Epithelial cell of prostate (primary cell): ENCODE data around the gene C2orf92.
"Not testable (repeated sequence)": the region's sequence is repeated elsewhere in the genome, so short reads cannot be mapped to it uniquely, and the experiment has no call there.

Experiments used
- DNase-seq: peaks from one replicate; pipeline ENCODE4 v3.0.0-alpha.2; 2011; ENCODE audit warnings: low read depth, low spot score
- H3K27ac ChIP-seq: fragments of 450-650 bp; 2 replicates; pipeline ENCODE4 v1.5.1; 2017; ENCODE audit warnings: mild to moderate bottlenecking

Gene C2orf92

GRCh38 chr2:97669448-97669847 lies at the start of gene C2orf92:
TSS of gene C2orf92 (plus strand) at chr2:97669713. CDS start at chr2:97669789, 76 bp downstream.
- no peak within 1 kb of the TSS for H3K27ac ChIP-seq
- DNase-seq: no peak

DNA sequence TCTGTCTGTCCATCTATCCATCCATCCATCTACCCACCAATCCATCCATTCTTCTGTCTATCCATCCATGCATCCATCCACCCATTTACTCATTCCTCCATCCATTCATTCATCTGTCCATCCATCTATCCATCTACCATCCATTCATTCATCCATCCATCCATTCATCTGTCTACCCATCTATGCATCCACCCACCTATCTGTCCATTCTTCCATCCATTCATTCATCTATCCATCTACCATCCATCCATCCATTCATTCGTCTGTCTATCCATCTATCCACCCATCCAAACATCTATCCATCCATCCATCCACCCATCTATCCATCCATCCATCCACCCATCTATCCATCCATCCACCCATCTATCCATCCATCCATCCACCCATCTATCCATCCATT lies 49.0 kb upstream of the C2orf92 start:
- H3K27ac ChIP-seq, DNase-seq: not testable (repeated sequence)

DNA sequence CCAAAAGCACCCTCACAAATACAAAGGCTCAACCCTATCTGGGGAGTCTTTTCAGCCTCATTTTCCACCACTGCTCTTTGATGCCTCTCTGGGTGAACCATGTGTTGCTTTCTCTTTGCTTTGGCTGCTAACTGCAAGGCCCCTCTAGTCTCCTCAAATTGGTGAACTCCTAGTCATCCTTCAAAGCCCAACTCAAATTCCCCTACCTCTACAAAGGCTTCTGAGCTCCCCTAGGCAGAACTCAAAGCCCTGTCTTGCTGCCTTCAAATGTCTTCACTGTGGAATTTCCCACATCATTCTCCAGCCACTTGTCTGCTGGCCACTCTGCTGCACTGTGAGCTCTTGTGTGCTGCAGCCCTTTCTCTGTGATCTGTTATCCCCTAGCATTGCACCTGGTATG lies 46.5 kb upstream of the C2orf92 start:
- H3K27ac ChIP-seq: not testable (repeated sequence)

DNA sequence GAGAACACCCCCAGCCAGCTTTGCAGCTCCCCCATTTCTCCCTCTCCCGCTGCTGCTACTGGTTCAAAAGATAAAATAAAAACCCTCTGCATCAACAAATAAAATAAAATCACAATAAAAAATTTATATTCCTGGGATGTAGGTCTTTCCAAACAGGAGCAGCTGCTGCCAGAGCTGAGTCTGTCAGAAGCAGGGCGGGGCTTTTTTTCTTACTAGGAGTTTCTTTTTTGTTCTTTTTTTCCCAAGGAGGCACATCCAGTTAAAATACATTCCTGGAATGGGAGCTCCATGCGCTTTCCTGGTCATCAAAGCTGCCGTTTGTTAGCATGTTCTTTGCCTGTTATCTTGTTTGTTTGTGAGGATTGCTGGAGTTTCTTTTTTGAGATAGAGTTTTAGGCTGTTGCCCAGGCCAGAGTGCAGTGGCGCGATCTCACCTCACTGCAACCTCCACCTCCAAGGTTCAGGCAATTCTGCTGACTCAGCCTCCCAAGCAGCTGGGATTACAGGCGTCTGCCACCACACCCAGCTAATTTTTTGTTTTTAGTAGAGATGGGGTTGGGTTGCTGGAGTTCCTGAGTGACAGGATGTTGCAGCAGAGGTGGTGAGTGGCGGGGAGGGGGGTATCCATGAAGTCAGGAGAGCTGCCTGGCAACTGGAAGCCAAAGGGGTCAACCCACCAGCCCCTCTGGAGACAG lies 44.0 kb upstream of the C2orf92 start:
- H3K27ac ChIP-seq, DNase-seq: not testable (repeated sequence)

More for the DNA sequence above, 46.5 kb upstream of the C2orf92 start:
- not testable (repeated sequence) for DNase-seq

GRCh38 chr2:97626049-97626430 lies 43.5 kb upstream of the C2orf92 start:
- not testable (repeated sequence) for H3K27ac ChIP-seq, DNase-seq

- no peak overlapping the region for H3K27ac ChIP-seq
- no peak for DNase-seq
These were observed 25.3 kb upstream of the C2orf92 start for GRCh38 chr2:97644023-97644717.

DNA sequence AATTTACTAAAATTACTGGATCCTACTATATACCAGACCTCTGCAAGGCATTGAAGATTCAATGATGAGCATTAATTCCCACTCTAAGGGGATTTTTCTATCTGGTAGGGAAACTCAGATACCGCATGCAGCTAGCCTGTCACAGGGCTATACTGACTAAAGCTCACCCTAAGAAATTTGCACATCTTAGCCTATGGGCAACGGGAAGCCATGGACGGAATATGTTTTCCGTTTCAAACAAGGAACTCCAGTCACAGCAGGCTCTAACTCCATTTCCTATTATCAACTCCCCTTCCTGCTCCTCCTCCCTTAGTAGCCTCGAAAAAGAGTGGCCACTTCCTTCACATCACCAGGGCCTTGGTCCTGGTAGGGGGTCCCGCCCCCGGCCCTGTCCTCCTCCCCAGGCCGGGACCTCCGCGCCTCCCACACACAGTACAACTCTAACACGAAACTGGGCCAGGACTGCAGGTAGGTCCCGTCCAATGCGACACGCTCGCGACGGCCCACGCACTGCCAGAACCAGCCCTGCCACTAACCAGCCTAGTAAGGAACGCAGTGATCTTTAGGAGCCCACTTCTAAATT lies 24.3 kb upstream of the C2orf92 start:
- H3K27ac ChIP-seq: peak overlapping the region; percentile 63
- no peak for DNase-seq

DNA sequence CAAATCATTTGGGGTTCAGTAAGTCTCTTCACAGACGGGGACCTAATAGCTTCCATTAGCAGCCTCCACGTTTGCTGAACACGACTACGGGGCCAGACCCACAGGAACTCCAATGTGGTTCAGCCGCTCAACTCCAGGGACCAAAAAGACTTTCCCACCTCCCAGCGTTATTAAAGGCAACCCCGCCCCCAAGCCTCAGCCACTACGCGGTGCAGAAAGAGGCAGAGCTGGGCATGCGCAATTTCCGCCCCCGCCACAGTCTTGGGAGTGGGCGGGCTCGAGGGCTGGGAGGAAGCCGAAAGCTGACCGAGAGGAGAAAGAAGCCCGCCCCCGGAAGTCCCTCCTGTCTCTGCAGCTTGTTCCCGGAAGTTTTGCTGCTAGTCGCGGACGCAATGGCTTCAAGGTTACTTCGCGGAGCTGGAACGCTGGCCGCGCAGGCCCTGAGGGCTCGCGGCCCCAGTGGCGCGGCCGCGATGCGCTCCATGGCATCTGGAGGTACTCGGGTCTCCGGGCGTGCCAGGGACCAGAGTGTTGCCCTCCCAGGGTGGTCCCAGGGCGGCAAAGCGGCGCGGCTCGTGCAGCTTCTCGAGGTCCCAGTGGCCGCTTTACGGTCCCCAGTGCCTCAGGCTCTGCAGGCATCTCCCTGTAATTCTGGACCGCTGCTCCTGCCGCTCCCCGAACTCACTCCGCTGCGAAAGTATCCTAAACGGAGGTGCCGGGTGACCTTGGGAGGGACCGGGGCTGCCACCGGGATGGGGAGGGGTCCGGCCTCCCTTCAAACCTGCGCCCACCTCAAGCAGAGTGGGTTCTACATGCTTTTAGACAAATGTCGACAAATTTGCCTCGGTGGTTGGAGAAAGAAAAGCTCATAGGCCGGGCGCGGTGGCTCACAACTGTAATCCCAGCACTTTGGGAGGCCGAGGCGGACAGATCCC lies 23.6 kb upstream of the C2orf92 start, which contains the start of gene COX5B:
TSS of gene COX5B (plus strand) at position 368 of the 935 bp plus-strand sequence. CDS start at position 393, 25 bp downstream.
- DNase-seq: peak; percentile 80

GRCh38 chr2:97646977-97647376 lies 22.5 kb upstream of the C2orf92 start:
- H3K27ac ChIP-seq: no peak overlapping the region
- no peak for DNase-seq

More for the DNA sequence above, 23.6 kb upstream of the C2orf92 start, which contains the start of gene COX5B:
- peak within 1 kb of the TSS; percentile 63 for H3K27ac ChIP-seq

DNA sequence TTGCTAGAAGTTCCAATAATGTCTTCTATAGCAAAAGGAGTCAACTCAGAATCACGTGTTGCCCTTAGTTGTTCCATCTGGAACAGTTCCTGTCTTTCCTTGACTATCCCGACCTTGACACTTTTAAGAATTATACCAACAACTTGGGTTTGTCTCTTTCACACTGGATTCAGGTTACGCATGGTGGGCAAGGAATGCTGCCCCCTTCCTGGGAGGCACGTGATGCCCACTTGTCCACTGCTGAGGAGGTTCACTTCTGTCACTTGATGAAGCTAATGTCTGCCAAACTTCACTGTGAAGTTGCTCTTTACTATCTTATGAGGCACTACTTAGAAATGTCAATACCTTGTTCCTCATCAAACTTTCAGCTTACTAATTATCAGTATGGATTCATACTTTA lies 18.4 kb upstream of the C2orf92 start:
- DNase-seq: no peak
- H3K27ac ChIP-seq: no peak overlapping the region

DNA sequence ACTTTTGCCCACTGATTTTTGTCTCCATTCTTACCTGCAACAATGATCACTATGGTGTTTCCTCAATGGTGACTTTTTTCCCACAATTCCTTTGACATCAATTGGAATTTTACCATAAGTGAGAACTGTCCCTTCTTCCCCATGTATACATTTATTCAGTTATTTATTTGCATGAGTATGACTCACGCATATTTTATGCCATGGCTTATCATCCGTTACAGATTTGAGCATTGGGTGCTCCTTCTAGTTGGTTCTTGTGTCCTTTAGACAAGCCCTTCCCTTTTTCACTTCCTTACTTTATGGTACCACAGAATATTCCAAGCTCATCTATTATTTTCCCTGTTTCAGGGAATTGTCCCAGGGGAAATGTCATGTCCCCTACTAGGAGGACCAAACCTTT lies 16.0 kb upstream of the C2orf92 start:
- DNase-seq: no peak

DNA sequence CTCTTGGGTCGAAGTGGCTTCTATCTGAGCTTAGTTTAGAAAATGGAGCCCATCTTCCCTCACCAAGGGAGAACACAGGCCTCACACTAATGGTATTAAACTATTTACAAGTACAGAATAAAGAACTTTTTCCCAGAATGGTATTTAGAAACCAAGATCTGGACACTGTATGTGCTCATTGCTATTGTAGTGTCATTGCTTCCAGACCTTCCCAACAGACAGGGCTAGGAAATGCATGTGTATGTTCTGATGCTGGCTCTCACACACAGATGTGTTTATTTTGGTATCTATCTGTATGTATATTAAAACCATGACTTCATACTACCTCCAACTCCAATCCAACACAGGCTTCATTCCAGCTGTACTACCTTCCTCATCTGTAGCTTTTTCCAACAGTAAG lies 15.6 kb upstream of the C2orf92 start:
- H3K27ac ChIP-seq: no peak overlapping the region
- DNase-seq: no peak

More for the DNA sequence above, 16.0 kb upstream of the C2orf92 start:
- H3K27ac ChIP-seq: no peak overlapping the region

GRCh38 chr2:97654309-97654708 lies 15.2 kb upstream of the C2orf92 start:
- H3K27ac ChIP-seq: no peak overlapping the region
- no peak for DNase-seq

GRCh38 chr2:97654791-97655190 lies 14.7 kb upstream of the C2orf92 start:
- H3K27ac ChIP-seq: no peak overlapping the region
- no peak for DNase-seq

- DNase-seq: no peak
- no peak overlapping the region for H3K27ac ChIP-seq
These were observed 13.3 kb upstream of the C2orf92 start for GRCh38 chr2:97656129-97656755.

- no peak for DNase-seq
- H3K27ac ChIP-seq: no peak overlapping the region
These were observed 12.5 kb upstream of the C2orf92 start for GRCh38 chr2:97656905-97657587.

GRCh38 chr2:97657986-97658690 lies 11.4 kb upstream of the C2orf92 start:
- no peak for DNase-seq
- no peak overlapping the region for H3K27ac ChIP-seq

GRCh38 chr2:97658691-97659157 lies 10.8 kb upstream of the C2orf92 start:
- no peak for DNase-seq
- H3K27ac ChIP-seq: no peak overlapping the region
